K562 (cell line): ENCODE measurements around the gene DLX3.

Source experiments
- POLR2AphosphoS2 ChIP-seq: IDR thresholded peaks from 2 replicates; pipeline ENCODE4 v1.6.1; 2012; ENCODE audit warnings: low read length, improper control_type of control experiment
- POLR2AphosphoS5 ChIP-seq: IDR thresholded peaks from 2 replicates; pipeline ENCODE4 v1.6.1; 2011; ENCODE audit warnings: mild to moderate bottlenecking, low read depth, low read length, moderate library complexity; ENCODE audit not compliant: control insufficient read depth, insufficient read depth
- TF ChIP-seq, protein P1 (sequence below): sonication (generic); formaldehyde crosslinking; IDR thresholded peaks from 2 replicates; pipeline ENCODE4 v1.9.0; 2022; ENCODE audit warnings: mild to moderate bottlenecking, missing genetic modification reagents

DNA sequence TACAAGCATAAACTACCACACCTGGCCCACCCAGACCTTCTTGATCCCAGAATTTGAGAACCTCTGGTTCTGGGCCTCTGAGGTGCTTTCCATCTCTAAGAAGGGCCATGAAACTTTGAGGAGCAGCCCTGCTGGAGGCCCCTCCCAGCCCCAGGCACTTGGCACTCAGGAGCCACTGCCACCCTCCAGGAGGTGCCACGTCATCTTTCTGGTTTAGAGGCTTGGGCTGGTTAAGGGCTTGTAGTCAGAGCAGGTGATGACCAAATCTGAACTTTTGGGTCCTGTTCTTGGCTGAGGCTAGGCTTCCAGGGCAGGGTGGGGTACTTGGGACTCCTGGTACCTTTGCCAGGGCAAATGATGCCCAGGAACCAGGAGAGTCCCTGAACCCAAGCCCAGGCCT lies 39.9 kb downstream of the DLX3 start:
- TF ChIP-seq POLR2AphosphoS5 (no peak), POLR2AphosphoS2 (no peak)
- TF ChIP-seq, protein P1, sequence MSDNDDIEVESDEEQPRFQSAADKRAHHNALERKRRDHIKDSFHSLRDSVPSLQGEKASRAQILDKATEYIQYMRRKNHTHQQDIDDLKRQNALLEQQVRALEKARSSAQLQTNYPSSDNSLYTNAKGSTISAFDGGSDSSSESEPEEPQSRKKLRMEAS = no peak
